Spleen (tissue), 11 donors: Measurements from ENCODE around the gene NFIA. TPM values are rescaled to one million over a fixed set of nuclear protein-coding genes. Genes with fewer than 3 reads are reported as not detected.

ENCODE experiments used
- DNase-seq: peaks from one replicate; pipeline ENCODE4 v3.0.0-alpha.2; 2020
- H3K27ac ChIP-seq, 8 donors: fragments of 200-600 bp; sonication (generic) in 7 of 8; 1 replicate in 4 of 8; 2 replicates in 4 of 8; pipeline versions ENCODE4 v1.5.0 to v1.8.0; 2016 to 2021; ENCODE audit warnings: inconsistent platforms in 4 of 8, mild to moderate bottlenecking in 4 of 8, moderate library complexity in 1 of 8
- H3K27me3 ChIP-seq, 7 donors: fragments of 200-600 bp; sonication (generic) in 6 of 7; replicated peaks in 1 of 7; 1 replicate in 4 of 7; 2 replicates in 3 of 7; pipeline versions ENCODE4 v1.5.0 to v1.8.0; 2016 to 2021; ENCODE audit warnings: inconsistent platforms in 3 of 7, mild to moderate bottlenecking in 1 of 7
- H3K36me3 ChIP-seq, 6 donors: fragments of 200-600 bp; sonication (generic) in 5 of 6; 1 replicate in 4 of 6; 2 replicates in 2 of 6; pipeline versions ENCODE4 v1.5.0 to v1.8.0; 2016 to 2021; ENCODE audit warnings: inconsistent platforms in 2 of 6
- H3K4me1 ChIP-seq, 6 donors: fragments of 200-600 bp; sonication (generic) in 5 of 6; 1 replicate in 3 of 6; 2 replicates in 3 of 6; pipeline versions ENCODE4 v1.5.0 to v1.8.0; 2016 to 2021; ENCODE audit warnings: inconsistent platforms in 3 of 6
- H3K4me3 ChIP-seq, 8 donors: fragments of 200-600 bp; sonication (generic) in 7 of 8; 1 replicate in 4 of 8; 2 replicates in 4 of 8; pipeline versions ENCODE4 v1.5.0 to v1.8.0; 2016 to 2021; ENCODE audit warnings: inconsistent platforms in 4 of 8, mild to moderate bottlenecking in 4 of 8, moderate library complexity in 2 of 8
- H3K9me3 ChIP-seq, 8 donors: fragments of 200-600 bp; sonication (generic) in 7 of 8; 1 replicate in 4 of 8; 2 replicates in 4 of 8; pipeline versions ENCODE4 v1.5.0 to v1.8.0; 2016 to 2021; ENCODE audit warnings: inconsistent platforms in 4 of 8
- CTCF ChIP-seq, 11 experiments: fragments of 200-600 bp in 7 of 11; fragments of 450-650 bp in 4 of 11; sonication (generic) in 4 of 11; IDR thresholded peaks in 8 of 11; conservative IDR thresholded peaks in 3 of 11; 1 replicate in 7 of 11; 2 replicates in 4 of 11; pipeline versions ENCODE4 v1.4.0 to v1.8.0; 2016 to 2021; ENCODE audit warnings: antibody characterized with exemption in 11 of 11, inconsistent platforms in 4 of 11, mild to moderate bottlenecking in 1 of 11
- POLR2A ChIP-seq, 3 donors: fragments of 450-650 bp; IDR thresholded peaks; one replicate each; pipeline ENCODE4 v1.5.1; 2017; ENCODE audit warnings: antibody characterized with exemption in 3 of 3, mild to moderate bottlenecking in 1 of 3
- POLR2AphosphoS5 ChIP-seq, 3 donors: sonication (generic); formaldehyde crosslinking; IDR thresholded peaks; one replicate each; pipeline ENCODE4 v1.5.1; 2017; ENCODE audit warnings: antibody characterized with exemption in 3 of 3
- WGBS, 5 donors: extraction: QIAGEN DNeasy Blood & Tissue Kit in 3 of 5; methylation state at CpG; one replicate each; pipeline versions ENCODE4 v1.1.5 to v1.1.7; 2013 to 2018; 5-methylcytosine and 5-hydroxymethylcytosine counted together
- intact Hi-C: fragments of 100-400 bp; cut with DNase I; formaldehyde crosslinking; loops from one replicate; pipeline ENCODE4 v1.15.0; 2023; ENCODE audit warnings: low total_unique reads
- polyA plus RNA-seq, 3 donors: library from polyadenylated mRNA; stranded (reverse); fragments of 200-250 nt; gene quantifications; one replicate each; pipeline ENCODE4 v1.2.1, GENCODE V29; 2013
- total RNA-seq, 7 donors: library from RNA; depleted of rRNA in 3 of 7; stranded (reverse); fragments of >200 nt in 3 of 7; fragmentation: NEBNext Ultra II Directional in 4 of 7; extraction: Animal tissue kit (Norgen Biotek cat#: 25700) in 4 of 7; gene quantifications; one replicate each; pipeline versions ENCODE4 v1.1.0 to v1.2.1, GENCODE V29; 2016 to 2021
- donor health status: healthy with polysubstance abuse.
- donor health status: DM: no; HTN: no; CAD: no; lungs with moderate emphysema.
- donor health status: DM: no; HTN: no; CAD: no.
- donor health status: Bipolar disorder and iron deficiency.
- donor health status: healthy.
- donor health status: DM: no; HTN: no; CAD: no.
- donor health status: DM: yes; HTN: yes; CAD: no.

NFIA gene
- total and polyA plus RNA-seq, 10 donors: 3.1 to 76.8 (median 35.5) TPM

DNA sequence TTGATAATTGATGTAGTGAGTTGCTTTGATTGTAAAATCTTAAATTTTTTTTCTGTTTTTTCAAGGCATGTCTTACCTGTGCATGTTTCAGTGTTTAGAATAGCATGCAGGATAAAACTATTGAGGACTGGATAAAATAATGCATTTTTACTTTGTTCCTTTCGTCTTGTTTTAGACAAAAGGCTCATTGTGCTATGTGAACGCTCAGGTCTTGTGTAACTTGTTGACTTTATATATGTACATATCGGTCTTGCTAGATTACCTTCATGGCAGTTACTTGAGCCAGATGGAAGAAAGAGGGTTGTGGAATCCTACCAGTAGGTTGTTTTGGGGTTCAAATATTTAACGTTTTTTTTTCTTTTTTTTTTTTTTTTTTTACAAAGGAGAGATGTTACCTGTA, 7.0 kb downstream of the NFIA start:
- 80 to 94% (median 88%) methylated on average over 4 of the region's 4 CpGs for WGBS, 5 donors
- H3K36me3 ChIP-seq: peaks cover 0 to 13% (median 3%) of the 10 kb centered on the region in 6 donors
- no peak overlapping the region for H3K27ac ChIP-seq
- peaks cover 0 to 71% (median 23%) of the 10 kb centered on the region in 6 donors for H3K4me1 ChIP-seq
- peaks cover 0 to 4% (median 0%) of the 10 kb centered on the region in 7 donors for H3K27me3 ChIP-seq
- no peaks in the 10 kb centered on the region for H3K9me3 ChIP-seq
- intact Hi-C loops: no loop called here
- no peak overlapping the region for H3K4me3 ChIP-seq
- no peak for TF ChIP-seq CTCF (IDR thresholded peaks at IDR 0.05 in 8 of 11, conservative IDR thresholded peaks at IDR 0.05 in 3 of 11)
- TF ChIP-seq POLR2A (IDR thresholded peaks at IDR 0.05): no peak
- no peak for TF ChIP-seq POLR2AphosphoS5 (IDR thresholded peaks at IDR 0.05)
- DNase-seq: no peak

DNA sequence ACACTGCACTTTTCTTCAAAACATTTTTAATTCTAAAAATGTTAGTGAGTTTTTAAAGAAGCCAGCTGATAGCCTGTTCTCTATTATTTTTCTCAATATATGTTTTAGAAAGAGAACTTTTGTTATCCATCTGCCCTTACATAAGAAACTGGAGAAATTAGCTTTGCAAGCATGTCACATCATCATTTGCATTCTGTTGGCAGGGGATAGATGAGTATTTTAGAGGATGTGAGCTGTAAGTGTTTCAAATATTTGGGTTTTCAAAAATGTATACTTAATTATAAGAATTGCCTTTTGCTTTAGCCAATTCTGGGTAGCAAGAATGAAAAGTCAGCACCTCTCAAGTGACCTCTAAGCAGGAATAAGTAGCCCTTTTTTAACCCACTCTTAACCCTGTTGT, 7.4 kb downstream of the NFIA start:
- Histone ChIP-seq H3K27ac (no peak overlapping the region), H3K9me3 (no peaks in the 10 kb centered on the region), H3K4me3 (no peak overlapping the region), H3K4me1 (peaks cover 0 to 71% (median 23%) of the 10 kb centered on the region in 6 donors), H3K36me3 (peaks cover 0 to 13% (median 3%) of the 10 kb centered on the region in 6 donors), H3K27me3 (peaks cover 0 to under 1% (median 0%) of the 10 kb centered on the region in 7 donors)
- TF ChIP-seq CTCF (IDR thresholded peaks at IDR 0.05 in 8 of 11, conservative IDR thresholded peaks at IDR 0.05 in 3 of 11): no peak
- TF ChIP-seq POLR2A (IDR thresholded peaks at IDR 0.05): no peak
- TF ChIP-seq POLR2AphosphoS5 (IDR thresholded peaks at IDR 0.05): no peak
- no peak for DNase-seq
- intact Hi-C loops: no loop called here

DNA sequence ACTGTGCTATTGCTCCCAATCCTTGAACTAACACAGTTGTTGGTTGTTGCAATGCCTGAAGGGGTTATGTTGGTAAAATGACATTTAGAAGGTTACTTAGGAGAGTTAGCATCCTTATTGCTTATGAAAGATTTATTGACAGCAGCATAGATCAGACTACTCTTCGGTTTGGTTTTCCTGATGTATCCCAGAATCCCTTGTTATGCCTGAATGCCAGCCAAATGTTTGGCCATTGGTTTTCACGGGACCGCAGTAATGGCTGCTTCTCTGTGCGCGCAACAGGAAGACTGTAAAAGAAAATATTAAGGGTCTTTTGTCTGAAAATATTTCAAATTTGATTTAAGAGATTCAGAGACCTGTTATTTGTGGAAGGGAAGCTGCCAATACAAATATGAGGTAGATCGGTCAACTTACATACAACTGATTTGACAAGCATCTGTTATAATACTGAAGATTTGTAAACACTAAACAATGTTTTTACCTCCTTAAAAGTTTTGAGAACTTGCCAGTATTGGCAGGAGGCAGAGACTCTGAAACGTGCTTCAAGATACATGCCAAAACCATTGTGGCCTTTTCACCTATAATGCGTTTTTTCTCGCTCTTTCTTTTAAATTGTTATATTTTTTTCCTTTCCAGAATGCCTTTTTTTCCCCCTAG, 8.3 kb downstream of the NFIA start:
- Histone ChIP-seq H3K4me3 (no peak overlapping the region), H3K36me3 (peaks cover 0 to 13% (median 3%) of the 10 kb centered on the region in 6 donors), H3K27me3 (no peaks in the 10 kb centered on the region), H3K27ac (no peak overlapping the region), H3K9me3 (no peaks in the 10 kb centered on the region), H3K4me1 (peaks cover 0 to 67% (median 19%) of the 10 kb centered on the region in 6 donors)
- no peak for TF ChIP-seq POLR2A (IDR thresholded peaks at IDR 0.05)
- no peak for TF ChIP-seq CTCF (IDR thresholded peaks at IDR 0.05 in 8 of 11, conservative IDR thresholded peaks at IDR 0.05 in 3 of 11)
- TF ChIP-seq POLR2AphosphoS5 (IDR thresholded peaks at IDR 0.05): no peak
- intact Hi-C loops: no loop called here
- DNase-seq: no peak
- WGBS, 5 donors: 86 to 95% (median 94%) methylated on average over 9 of the region's 9 CpGs

DNA sequence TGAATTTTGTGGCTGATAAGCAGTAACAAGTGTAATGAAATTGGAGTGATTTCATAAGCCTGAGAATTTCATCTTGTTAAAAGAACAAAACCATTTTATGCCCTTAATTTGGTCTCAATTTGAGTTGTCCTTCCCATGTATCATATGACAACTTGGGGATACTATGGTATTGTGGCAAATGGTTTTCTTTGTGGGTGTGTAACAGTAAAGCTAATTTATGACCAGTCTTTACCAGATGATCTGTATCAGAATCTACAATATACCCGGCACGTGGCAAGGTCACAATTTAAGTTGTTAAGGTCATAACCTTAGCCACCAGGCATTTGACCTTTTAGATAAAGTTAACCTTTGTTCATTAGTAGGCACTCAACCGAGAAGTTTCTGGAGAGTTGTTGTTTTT, 9.1 kb downstream of the NFIA start:
- Histone ChIP-seq H3K4me1 (peaks cover 0 to 59% (median 16%) of the 10 kb centered on the region in 6 donors), H3K4me3 (no peak overlapping the region), H3K27me3 (no peaks in the 10 kb centered on the region), H3K9me3 (no peaks in the 10 kb centered on the region), H3K27ac (no peak overlapping the region), H3K36me3 (peaks cover 0 to 13% (median 3%) of the 10 kb centered on the region in 6 donors)
- DNase-seq: no peak
- intact Hi-C loops: no loop called here
- 43 to 65% (median 62%) methylated on average over 3 of the region's 3 CpGs for WGBS, 5 donors
- no peak for TF ChIP-seq POLR2AphosphoS5 (IDR thresholded peaks at IDR 0.05)
- TF ChIP-seq CTCF (IDR thresholded peaks at IDR 0.05 in 8 of 11, conservative IDR thresholded peaks at IDR 0.05 in 3 of 11): no peak
- TF ChIP-seq POLR2A (IDR thresholded peaks at IDR 0.05): no peak
